ENCODE measurements around the gene AK8.
"Not testable (repeated sequence)": the region's sequence is repeated elsewhere in the genome, so short reads cannot be mapped to it uniquely, and the experiment has no call there.

AK8 gene

GRCh38 chr9:132795511-132796303, 82.4 kb downstream of the AK8 start:
- DNase-seq, result no peak

GRCh38 chr9:132794730-132795380, 83.2 kb downstream of the AK8 start:
- no peak for DNase-seq

GRCh38 chr9:132793606-132794580, 84.2 kb downstream of the AK8 start:
- no peak for DNase-seq

- no peak for DNase-seq
These were observed 85.5 kb downstream of the AK8 start for GRCh38 chr9:132792547-132792946.

- DNase-seq, result no peak
These were observed 86.3 kb downstream of the AK8 start for GRCh38 chr9:132791699-132792240.

- DNase-seq, result no peak
These were observed 88.4 kb downstream of the AK8 start for GRCh38 chr9:132789719-132790118.

- DNase-seq, result no peak
These were observed 89.7 kb downstream of the AK8 start for GRCh38 chr9:132788378-132788777.

- DNase-seq, result no peak
These were observed 90.3 kb downstream of the AK8 start for GRCh38 chr9:132787748-132788159.

- DNase-seq, result no peak
These were observed 93.7 kb downstream of the AK8 start for GRCh38 chr9:132784286-132784830.

- no peak for DNase-seq
These were observed 95.1 kb downstream of the AK8 start for GRCh38 chr9:132783006-132783405.

- DNase-seq, result no peak
These were observed 96.0 kb downstream of the AK8 start for GRCh38 chr9:132782037-132782436.

GRCh38 chr9:132780230-132781007, 97.7 kb downstream of the AK8 start:
- no peak for DNase-seq

- DNase-seq, result no peak
These were observed 101.2 kb downstream of the AK8 start for GRCh38 chr9:132776891-132777290.

- no peak for DNase-seq
These were observed 101.8 kb downstream of the AK8 start for GRCh38 chr9:132776268-132776667.

GRCh38 chr9:132775720-132776119, 102.4 kb downstream of the AK8 start:
- no peak for DNase-seq

- DNase-seq, result no peak
These were observed 103.2 kb downstream of the AK8 start for GRCh38 chr9:132774886-132775285.

GRCh38 chr9:132773764-132774339, 104.2 kb downstream of the AK8 start:
- DNase-seq, result no peak

GRCh38 chr9:132773093-132773492, 105.0 kb downstream of the AK8 start:
- DNase-seq, result no peak

- DNase-seq, result not testable (repeated sequence)
These were observed 106.3 kb downstream of the AK8 start for GRCh38 chr9:132771752-132772151.

- DNase-seq, result no peak
These were observed 107.2 kb downstream of the AK8 start for GRCh38 chr9:132770770-132771310.
